Skin epidermis (tissue), 12 donors: Measurements from ENCODE around the gene STRIP1.

Experiments used
- H3K27ac ChIP-seq, 21 experiments: fragments of 200-600 bp; sonication (generic) in 11 of 21; one replicate each; pipeline ENCODE4 v1.5.0; 2020; ENCODE audit warnings: mild to moderate bottlenecking in 3 of 21, inconsistent platforms in 2 of 21, moderate library complexity in 2 of 21
- H3K4me3 ChIP-seq, 7 experiments: fragments of 200-600 bp; sonication (generic) in 2 of 7; one replicate each; pipeline ENCODE4 v1.5.0; 2020; ENCODE audit warnings: inconsistent platforms in 2 of 7, mild to moderate bottlenecking in 2 of 7, moderate library complexity in 1 of 7

STRIP1 gene

GRCh38 chr1:110085671-110086070 is 51.2 kb downstream of the STRIP1 start:
- no peak overlapping the region for H3K27ac ChIP-seq
- H3K4me3 ChIP-seq, result no peak overlapping the region

DNA sequence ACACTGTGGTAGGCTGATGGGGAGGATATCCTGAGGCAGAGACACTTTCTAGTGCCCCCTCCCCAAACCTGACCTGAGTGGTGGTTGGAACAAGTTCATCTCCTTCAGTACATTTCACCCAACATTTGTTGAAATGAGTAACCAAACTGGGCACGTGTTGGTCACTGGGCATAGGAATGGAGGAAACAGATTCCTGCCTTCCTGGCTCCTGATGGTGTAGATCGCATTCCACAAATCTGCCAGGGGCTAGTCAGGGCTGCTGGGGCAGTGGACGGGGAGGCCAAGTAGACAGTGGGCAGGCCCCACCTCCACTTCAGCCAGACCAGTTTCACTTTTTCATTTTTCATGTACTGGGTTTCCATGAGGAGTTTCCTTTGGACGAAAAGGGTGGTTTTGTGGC is 52.5 kb downstream of the STRIP1 start:
- H3K27ac ChIP-seq, result no peak overlapping the region

GRCh38 chr1:110087812-110088738 is 53.7 kb downstream of the STRIP1 start:
- Histone ChIP-seq H3K27ac (no peak overlapping the region), H3K4me3 (no peak overlapping the region)

More for the DNA sequence above, 52.5 kb downstream of the STRIP1 start:
- H3K4me3 ChIP-seq, result no peak overlapping the region

- no peak overlapping the region for H3K4me3 ChIP-seq
- H3K27ac ChIP-seq, result no peak overlapping the region
Observed at GRCh38 chr1:110088739-110089316, 54.4 kb downstream of the STRIP1 start.

GRCh38 chr1:110089561-110090275 is 55.3 kb downstream of the STRIP1 start:
- H3K4me3 ChIP-seq, result no peak overlapping the region
- no peak overlapping the region for H3K27ac ChIP-seq

- Histone ChIP-seq H3K27ac (no peak overlapping the region), H3K4me3 (no peak overlapping the region)
Observed at GRCh38 chr1:110091381-110091780, 57.0 kb downstream of the STRIP1 start.

GRCh38 chr1:110091791-110092190 is 57.4 kb downstream of the STRIP1 start:
- H3K27ac ChIP-seq, result no peak overlapping the region

DNA sequence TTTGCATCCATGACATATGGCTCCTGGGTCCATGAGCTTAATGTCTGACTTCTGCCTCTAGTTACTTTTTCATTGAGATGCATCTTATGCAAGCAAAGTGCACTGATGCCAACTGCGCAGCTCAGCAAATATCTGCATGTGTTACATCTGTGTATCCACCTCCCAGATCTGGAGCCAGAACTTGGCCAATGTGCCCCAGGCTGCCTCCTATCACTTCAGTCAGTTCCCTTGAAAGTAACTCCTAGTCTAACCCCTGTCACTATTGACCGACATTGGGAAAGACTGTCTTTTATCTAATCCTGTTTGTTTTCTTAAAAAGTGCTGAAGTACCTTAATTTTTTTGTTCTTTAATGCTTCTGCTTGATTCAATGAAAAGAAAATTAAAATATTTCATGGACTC is 58.6 kb downstream of the STRIP1 start:
- Histone ChIP-seq H3K4me3 (no peak overlapping the region), H3K27ac (no peak overlapping the region)

More at GRCh38 chr1:110091791-110092190, 57.4 kb downstream of the STRIP1 start:
- no peak overlapping the region for H3K4me3 ChIP-seq

DNA sequence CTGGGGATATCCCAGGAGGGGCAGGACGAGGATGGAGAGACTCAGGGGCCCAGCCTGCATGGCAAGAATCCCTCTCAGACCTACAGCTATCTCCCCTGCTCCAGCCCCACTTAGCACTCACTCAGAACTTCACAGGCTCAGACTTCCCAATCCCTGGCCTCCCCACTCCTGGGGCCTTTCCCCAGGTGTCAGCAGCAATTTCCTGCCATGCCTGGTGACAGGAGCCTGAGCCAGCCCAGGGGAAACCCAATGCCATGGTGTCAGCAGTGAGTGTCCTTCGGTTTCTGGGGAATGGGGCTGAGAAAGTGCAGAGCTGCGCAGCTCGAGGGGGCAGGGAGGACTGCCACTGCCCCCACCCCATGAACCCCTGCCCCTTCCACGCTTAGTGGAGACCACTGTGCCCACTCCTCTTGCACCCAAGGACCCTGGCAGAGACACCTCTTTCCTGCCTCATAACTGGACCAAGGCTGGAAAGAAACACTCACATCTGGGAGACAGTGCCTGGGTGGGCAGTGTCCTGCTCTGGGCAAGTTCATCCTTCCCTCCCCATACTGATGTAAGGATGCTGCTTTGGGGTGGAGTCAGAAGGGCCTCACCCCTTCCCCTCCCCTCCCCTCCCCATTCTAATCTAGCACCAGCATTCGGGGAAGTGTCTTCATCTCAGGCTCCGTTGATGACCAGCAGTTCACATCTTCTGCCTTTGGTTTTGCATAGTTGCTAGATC is 60.7 kb downstream of the STRIP1 start:
- H3K4me3 ChIP-seq, result no peak overlapping the region
- no peak overlapping the region for H3K27ac ChIP-seq

- Histone ChIP-seq H3K27ac (no peak overlapping the region), H3K4me3 (no peak overlapping the region)
Observed at GRCh38 chr1:110097507-110098221, 63.2 kb downstream of the STRIP1 start.

DNA sequence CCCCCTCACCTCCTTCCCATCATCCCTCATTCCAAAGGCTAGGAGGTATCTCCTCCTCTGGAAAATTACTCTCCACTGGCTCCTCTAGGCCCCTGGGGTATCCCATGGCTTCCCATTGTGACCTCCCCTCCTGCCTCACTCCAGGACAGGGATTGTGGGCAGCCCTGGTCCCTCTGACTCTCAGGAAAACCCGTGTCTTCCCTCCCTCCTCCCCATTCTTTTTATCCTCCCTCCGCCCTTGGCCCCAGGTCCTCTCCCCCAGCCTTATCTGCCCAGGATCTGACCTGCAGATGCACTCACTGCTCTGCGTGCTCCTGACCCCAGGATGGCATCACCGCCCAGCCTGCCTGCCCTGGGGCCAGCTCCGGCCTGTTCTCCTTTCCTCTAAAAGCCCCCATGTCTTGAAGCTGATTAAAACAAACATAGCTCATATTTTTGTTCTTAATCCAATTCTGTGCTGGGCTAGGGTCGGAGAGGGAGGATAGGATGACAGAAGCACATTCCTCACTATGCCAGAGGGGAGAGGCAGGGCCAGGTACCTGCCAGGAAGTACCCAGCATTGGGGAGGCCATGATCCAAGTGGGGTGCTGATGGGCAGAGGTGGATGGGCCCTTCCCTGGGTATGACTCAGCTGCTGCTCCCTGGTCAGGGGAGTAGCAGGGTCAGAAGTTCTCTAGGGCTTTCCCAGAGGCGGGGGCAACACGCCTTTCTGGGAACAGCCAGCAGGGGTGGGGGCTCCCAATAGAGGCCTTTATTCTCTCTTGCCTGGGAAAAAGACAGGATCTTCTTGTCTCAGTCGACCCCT is 64.0 kb downstream of the STRIP1 start:
- Histone ChIP-seq H3K27ac (no peak overlapping the region), H3K4me3 (no peak overlapping the region)

- H3K4me3 ChIP-seq, result no peak overlapping the region
- no peak overlapping the region for H3K27ac ChIP-seq
Observed at GRCh38 chr1:110100335-110100734, 65.9 kb downstream of the STRIP1 start.

- H3K27ac ChIP-seq, result no peak overlapping the region
Observed at GRCh38 chr1:110102081-110102480, 67.7 kb downstream of the STRIP1 start.

More at GRCh38 chr1:110102081-110102480, 67.7 kb downstream of the STRIP1 start:
- H3K4me3 ChIP-seq, result no peak overlapping the region
